ENCODE data around the gene RAI14. TPM values are rescaled to one million over a fixed set of nuclear protein-coding genes. Genes with fewer than 3 reads are reported as not detected.

RAI14 gene
- total and polyA plus RNA-seq, 4 donors = 19.4 to 214 (median 73.1) TPM

Other genes starting within 250 kb of the RAI14 start
- gene TTC23L, start 182.8 kb downstream of the RAI14 start, total RNA-seq = under 1 TPM; 0.62 to 0.72 TPM
- gene TTC23L, start 182.8 kb downstream of the RAI14 start, polyA plus RNA-seq = 1 to 10 TPM in 1 of 2 donors, not detected in 1; 6.1 TPM